Mucosa of rectum (tissue), 2 donors: ENCODE results near the gene CPSF4L.

Experiments
- H3K27ac ChIP-seq, 2 donors: one replicate each; pipeline ENCODE4 v1.7.0; 2013; ENCODE audit warnings: inconsistent platforms in 2 of 2, low read depth in 2 of 2, low read length in 2 of 2
- H3K27me3 ChIP-seq, 2 donors: one replicate each; pipeline ENCODE4 v1.7.0; 2013; ENCODE audit warnings: low read length in 2 of 2; ENCODE audit not compliant: control insufficient read depth in 2 of 2, insufficient read depth in 2 of 2
- H3K36me3 ChIP-seq, 2 donors: one replicate each; pipeline ENCODE4 v1.7.0; 2013; ENCODE audit warnings: low read length in 2 of 2; ENCODE audit not compliant: control insufficient read depth in 2 of 2, insufficient read depth in 2 of 2
- H3K4me1 ChIP-seq, 2 donors: one replicate each; pipeline ENCODE4 v1.7.0; 2013; ENCODE audit warnings: low read length in 2 of 2, mild to moderate bottlenecking in 1 of 2; ENCODE audit not compliant: control insufficient read depth in 2 of 2, insufficient read depth in 2 of 2
- H3K4me3 ChIP-seq, 2 donors: one replicate each; pipeline ENCODE4 v1.7.0; 2013; ENCODE audit warnings: low read length in 2 of 2
- H3K9ac ChIP-seq, 2 donors: one replicate each; pipeline ENCODE4 v1.7.0; 2013; ENCODE audit warnings: low read length in 2 of 2, low read depth in 1 of 2, mild to moderate bottlenecking in 1 of 2
- H3K9me3 ChIP-seq, 2 donors: one replicate each; pipeline ENCODE4 v1.7.0; 2013; ENCODE audit warnings: low read length in 2 of 2; ENCODE audit not compliant: control insufficient read depth in 2 of 2
- donor health status: healthy.
- donor health status: Normal muscosa, but diverticular disease.

CPSF4L gene

DNA sequence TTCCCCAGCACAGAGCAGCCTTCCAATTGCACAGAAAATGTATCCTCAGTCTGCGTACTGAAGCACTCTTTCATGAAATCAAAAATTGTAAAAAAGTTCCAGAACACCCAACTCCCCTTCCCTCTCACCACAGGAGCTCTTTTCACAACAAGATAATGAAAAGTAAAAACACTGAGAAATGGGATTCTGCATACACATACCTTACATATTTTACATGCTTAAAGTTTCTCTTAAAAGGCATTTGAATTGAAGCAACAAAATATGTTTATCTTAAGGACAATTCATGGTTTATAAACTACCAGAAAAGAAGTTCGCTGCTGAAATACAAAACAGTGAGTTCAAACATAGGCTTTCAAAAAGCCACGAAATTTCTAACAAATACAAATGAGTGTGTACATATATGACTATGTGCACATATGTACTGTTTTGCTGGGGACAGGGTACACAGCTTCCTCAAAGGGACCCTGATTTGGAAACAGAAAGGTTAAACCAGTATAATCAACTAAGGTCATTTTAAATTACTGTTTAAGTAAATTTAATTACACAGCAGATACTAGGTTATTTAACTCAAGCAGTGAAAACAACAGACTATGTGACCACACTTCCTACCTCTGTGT, 35.0 kb downstream of the CPSF4L start:
- no peak overlapping the region for H3K9ac ChIP-seq
- no peak overlapping the region for H3K4me3 ChIP-seq
- H3K9me3 ChIP-seq: no peaks in the 10 kb centered on the region
- H3K27me3 ChIP-seq: no peaks in the 10 kb centered on the region
- H3K36me3 ChIP-seq: peaks cover 3 to 9% of the 10 kb centered on the region in 2 donors
- no peak overlapping the region for H3K27ac ChIP-seq
- H3K4me1 ChIP-seq: peaks cover 12 to 19% of the 10 kb centered on the region in 2 donors

DNA sequence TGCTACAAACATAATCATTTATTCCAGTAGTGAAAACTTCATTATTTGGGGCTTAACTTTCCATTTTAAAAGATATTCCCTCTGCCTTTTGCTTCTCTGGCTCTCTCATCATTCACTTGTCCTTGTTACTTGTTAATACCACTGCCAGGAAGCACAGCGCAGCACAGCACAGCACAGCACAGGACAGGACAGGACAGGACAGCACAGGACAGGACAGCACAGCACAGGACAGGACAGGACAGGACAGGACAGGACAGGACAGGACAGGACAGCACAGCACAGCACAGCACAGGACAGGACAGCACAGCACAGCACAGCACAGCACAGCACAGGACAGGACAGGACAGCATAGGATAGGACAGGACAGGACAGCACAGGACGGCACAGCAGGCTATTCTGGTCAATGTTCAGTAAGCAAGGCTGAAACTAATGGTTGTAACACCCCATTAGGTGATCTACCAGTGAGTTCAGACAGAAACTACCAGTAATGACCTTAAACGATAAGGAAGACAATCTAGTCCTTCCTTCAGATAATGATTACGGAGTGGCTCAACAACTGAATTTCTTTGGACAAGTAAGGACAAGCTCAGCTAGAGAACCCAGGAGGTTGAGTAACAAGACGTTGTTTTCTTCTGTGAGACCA, 36.9 kb downstream of the CPSF4L start:
- no peak overlapping the region for H3K4me3 ChIP-seq
- no peak overlapping the region for H3K27ac ChIP-seq
- H3K4me1 ChIP-seq: peaks cover under 1 to 10% of the 10 kb centered on the region in 2 donors
- peaks cover 3 to 9% of the 10 kb centered on the region in 2 donors for H3K36me3 ChIP-seq
- H3K9ac ChIP-seq: no peak overlapping the region
- no peaks in the 10 kb centered on the region for H3K27me3 ChIP-seq
- no peaks in the 10 kb centered on the region for H3K9me3 ChIP-seq

DNA sequence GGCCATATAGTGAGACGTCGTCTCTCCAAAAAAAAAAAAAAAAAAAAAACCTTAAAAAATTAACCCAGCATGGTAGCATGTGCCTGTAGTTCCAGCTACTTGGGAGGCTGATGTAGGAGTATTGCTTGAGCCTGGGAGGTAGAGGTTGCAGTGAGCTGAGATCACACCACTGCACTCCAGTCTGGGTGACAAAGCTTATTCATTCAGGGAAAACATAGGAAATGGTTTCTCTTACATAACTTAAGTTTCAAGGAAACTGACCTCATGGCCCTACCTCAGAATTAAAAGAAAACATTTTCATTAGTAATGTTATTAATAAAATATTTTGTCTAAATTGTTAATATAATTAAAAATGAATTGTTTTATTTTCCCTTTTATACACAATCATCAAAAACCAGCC, 37.4 kb downstream of the CPSF4L start:
- Histone ChIP-seq H3K27ac (no peak overlapping the region), H3K4me1 (peaks cover 0 to 9% of the 10 kb centered on the region in 2 donors), H3K9ac (no peak overlapping the region), H3K9me3 (no peaks in the 10 kb centered on the region), H3K4me3 (no peak overlapping the region), H3K36me3 (peaks cover 3 to 9% of the 10 kb centered on the region in 2 donors), H3K27me3 (no peaks in the 10 kb centered on the region)

DNA sequence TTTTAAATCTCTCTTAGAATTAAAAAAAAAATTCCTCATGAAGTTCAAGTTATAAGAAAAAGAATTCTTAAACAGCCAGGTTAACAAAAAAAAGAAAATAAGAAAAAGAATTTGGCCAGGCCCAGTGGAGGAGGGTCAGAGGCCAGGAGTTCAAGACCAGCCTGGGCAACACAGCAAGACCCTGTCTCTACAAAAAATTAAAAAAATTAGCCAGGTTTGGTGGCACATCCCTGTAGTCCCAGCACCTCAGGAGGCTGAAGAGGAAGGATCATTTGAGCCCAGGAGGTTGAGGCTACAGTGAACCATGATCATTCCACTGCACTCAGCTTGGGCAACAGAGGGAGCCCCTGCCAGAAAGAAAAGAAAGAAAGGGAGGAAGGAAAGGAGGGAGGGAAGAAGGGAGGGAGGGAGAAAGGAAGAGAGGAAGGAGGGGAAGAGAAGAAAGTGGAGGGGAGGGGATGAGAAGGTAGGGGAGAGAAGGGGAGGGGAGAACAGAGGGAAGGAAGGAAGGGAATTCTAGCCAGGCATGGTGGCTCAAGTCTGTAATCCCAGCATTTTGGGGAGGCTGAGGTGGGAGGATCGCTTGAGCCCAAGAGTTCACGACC, 38.0 kb downstream of the CPSF4L start:
- Histone ChIP-seq H3K4me1 (peaks cover 0 to 5% of the 10 kb centered on the region in 2 donors), H3K36me3 (peaks cover 3 to 9% of the 10 kb centered on the region in 2 donors), H3K27ac (no peak overlapping the region), H3K27me3 (no peaks in the 10 kb centered on the region), H3K9ac (no peak overlapping the region), H3K9me3 (no peaks in the 10 kb centered on the region), H3K4me3 (no peak overlapping the region)

DNA sequence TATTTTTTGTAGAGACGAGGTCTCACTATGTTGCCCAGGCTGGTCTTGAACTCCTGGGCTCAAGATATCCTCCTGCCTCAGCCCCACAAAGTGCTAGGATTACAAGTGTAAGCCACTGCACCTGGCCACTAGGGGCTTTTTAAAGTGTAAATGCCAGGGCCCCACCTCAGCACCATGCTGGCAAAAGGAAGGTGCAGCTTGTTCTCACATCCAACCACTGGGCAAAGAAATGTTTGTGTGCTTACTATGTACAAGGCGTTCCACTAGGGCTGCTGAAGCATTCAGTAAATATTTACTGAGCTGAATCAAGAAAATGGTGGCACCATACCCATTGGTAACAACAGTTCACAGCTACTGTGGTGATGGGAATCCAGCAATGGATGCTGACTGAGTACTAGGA, 46.2 kb downstream of the CPSF4L start:
- no peak overlapping the region for H3K9ac ChIP-seq
- H3K27ac ChIP-seq: no peak overlapping the region
- H3K4me3 ChIP-seq: no peak overlapping the region
- peaks cover 2 to 6% of the 10 kb centered on the region in 2 donors for H3K36me3 ChIP-seq
- H3K4me1 ChIP-seq: no peaks in the 10 kb centered on the region
- H3K27me3 ChIP-seq: no peaks in the 10 kb centered on the region
- H3K9me3 ChIP-seq: no peaks in the 10 kb centered on the region

DNA sequence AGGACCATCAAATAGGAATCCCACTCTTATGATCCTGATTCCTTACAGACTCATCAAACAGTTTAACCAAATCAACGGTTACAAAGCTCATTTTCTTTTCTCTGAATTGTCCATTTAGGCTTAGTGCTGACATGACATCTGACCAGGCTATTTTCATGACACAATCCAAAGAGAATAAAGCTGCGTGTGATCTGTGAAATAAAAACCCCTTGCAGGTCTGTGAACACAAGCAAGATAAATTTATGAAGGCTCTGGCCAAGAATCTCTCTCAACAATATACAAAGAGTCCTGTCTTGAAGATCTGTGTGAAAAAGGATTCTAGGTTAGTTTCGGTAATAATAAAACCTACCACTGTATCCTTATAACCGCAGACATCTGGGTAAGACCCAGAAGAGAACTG, 46.8 kb downstream of the CPSF4L start:
- H3K27ac ChIP-seq: no peak overlapping the region
- no peak overlapping the region for H3K4me3 ChIP-seq
- H3K4me1 ChIP-seq: no peaks in the 10 kb centered on the region
- H3K36me3 ChIP-seq: peaks cover 5 to 9% of the 10 kb centered on the region in 2 donors
- no peaks in the 10 kb centered on the region for H3K27me3 ChIP-seq
- H3K9me3 ChIP-seq: no peaks in the 10 kb centered on the region
- no peak overlapping the region for H3K9ac ChIP-seq

DNA sequence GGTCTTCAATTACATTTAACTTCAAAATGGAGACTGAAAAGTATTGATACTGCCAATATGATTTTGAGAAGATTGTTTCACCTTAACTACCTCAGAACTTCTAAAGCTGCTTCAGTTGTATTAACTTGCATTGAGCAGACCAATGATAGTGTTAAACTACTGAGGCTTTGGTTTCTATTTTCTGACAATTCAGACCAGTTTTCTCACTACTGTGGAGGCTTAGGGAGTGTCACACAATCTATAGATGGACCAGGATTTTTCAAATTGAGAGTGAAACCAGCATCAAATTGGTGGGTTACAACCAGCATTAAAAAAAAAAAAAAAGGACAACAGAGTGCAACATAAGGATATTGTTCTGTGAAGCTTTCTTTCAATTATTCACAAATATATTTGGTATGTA, 47.7 kb downstream of the CPSF4L start:
- Histone ChIP-seq H3K27ac (no peak overlapping the region), H3K9ac (no peak overlapping the region), H3K36me3 (peaks cover 14 to 18% of the 10 kb centered on the region in 2 donors), H3K4me3 (no peak overlapping the region), H3K27me3 (no peaks in the 10 kb centered on the region), H3K9me3 (no peaks in the 10 kb centered on the region), H3K4me1 (no peaks in the 10 kb centered on the region)

DNA sequence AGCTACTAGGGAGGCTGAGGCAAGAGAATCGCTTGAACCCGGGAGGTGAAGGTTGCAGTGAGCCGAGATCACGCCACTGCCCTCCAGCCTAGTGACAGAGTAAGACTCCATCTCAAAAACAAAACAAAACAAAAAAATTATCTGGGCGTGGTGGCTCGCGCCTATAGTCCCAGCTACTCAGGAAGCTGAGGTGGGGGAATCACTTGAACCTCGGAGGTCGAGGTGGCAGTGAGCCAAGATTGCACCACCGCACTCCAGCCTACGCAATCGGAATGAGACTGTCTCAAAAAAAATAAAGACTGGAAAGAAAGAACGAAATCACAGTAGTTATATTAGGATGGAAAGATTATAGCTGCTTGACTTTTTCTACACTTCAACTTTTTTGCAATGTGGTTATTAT, 49.9 kb downstream of the CPSF4L start:
- H3K9ac ChIP-seq: no peak overlapping the region
- no peak overlapping the region for H3K4me3 ChIP-seq
- no peaks in the 10 kb centered on the region for H3K9me3 ChIP-seq
- no peaks in the 10 kb centered on the region for H3K4me1 ChIP-seq
- no peaks in the 10 kb centered on the region for H3K27me3 ChIP-seq
- peaks cover 26 to 39% of the 10 kb centered on the region in 2 donors for H3K36me3 ChIP-seq
- no peak overlapping the region for H3K27ac ChIP-seq

DNA sequence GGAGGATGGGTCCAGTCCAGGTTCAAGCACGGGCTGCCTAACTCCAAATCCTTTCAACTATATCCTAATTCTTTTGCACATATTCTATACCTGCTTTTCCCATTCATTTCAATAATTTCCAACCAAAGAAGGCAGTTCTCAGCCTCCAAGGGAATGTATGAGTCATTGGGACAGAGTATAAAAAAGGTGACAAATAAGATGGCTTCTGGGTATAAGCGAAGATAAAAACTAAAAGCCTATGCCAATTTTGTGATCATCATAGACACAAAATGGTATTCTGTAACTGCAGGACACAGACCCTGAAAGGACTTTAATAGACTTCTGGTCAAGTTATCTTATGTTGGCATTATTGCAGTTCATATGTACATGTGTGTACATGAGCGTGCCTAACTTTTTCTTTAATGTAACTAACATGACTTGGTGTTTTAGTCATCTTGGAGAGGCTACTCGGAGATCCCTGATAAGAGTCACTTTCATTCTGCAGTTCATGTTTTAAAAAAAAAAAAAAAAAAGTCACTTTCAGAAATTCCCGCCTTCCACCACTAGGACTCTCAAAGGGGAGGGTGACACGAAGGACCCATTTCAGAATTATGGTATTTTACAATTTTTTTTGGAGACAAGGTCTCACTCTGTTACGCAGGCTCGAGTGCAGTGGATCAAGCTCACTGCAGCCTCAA, 51.5 kb downstream of the CPSF4L start:
- H3K9me3 ChIP-seq: no peaks in the 10 kb centered on the region
- H3K27me3 ChIP-seq: no peaks in the 10 kb centered on the region
- H3K9ac ChIP-seq: no peak overlapping the region
- H3K36me3 ChIP-seq: peaks cover 41 to 53% of the 10 kb centered on the region in 2 donors
- H3K4me3 ChIP-seq: no peak overlapping the region
- no peak overlapping the region for H3K27ac ChIP-seq
- peaks cover 0 to 2% of the 10 kb centered on the region in 2 donors for H3K4me1 ChIP-seq

DNA sequence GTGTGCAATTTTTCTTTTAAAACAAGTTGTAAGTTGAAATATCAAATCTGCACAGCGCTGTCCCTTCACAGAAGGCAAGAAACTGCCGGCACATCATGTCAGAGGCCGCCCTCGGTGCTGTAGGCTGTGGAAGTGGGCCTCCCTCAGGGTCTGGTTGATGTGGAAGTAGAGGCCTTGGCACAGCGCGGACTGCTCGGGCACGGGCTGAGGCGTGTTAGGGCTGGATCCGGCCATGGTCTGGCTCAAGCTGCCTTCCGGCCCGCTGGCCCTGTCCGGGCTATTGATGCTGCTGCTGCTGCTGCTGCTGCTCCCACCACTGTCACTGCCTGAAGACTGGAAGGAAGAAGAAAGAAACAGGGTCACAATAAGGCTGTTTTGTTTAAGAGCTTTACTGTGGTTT, 52.2 kb downstream of the CPSF4L start:
- Histone ChIP-seq H3K4me1 (peaks cover 0 to 2% of the 10 kb centered on the region in 2 donors), H3K27me3 (no peaks in the 10 kb centered on the region), H3K9me3 (no peaks in the 10 kb centered on the region), H3K9ac (no peak overlapping the region), H3K36me3 (peaks cover 44 to 54% of the 10 kb centered on the region in 2 donors), H3K27ac (no peak overlapping the region), H3K4me3 (no peak overlapping the region)
